NCI-H187 (cell line): ENCODE measurements around the gene TIMM44.
"Not testable (repeated sequence)": the region's sequence is repeated elsewhere in the genome, so short reads cannot be mapped to it uniquely, and the experiment has no call there.

Source experiments
- DNase-seq, 2 experiments: peaks; one replicate each; lab custom pipeline; 2025; lab: John Stamatoyannopoulos, UW

Gene TIMM44

GRCh38 chr19:7947939-7948338, 4.5 kb upstream of the TIMM44 start:
- DNase-seq, result no peak

- DNase-seq, result peak; percentile 60 to 78
Observed at GRCh38 chr19:7944177-7944761, 803 bp upstream of the TIMM44 start.

DNA sequence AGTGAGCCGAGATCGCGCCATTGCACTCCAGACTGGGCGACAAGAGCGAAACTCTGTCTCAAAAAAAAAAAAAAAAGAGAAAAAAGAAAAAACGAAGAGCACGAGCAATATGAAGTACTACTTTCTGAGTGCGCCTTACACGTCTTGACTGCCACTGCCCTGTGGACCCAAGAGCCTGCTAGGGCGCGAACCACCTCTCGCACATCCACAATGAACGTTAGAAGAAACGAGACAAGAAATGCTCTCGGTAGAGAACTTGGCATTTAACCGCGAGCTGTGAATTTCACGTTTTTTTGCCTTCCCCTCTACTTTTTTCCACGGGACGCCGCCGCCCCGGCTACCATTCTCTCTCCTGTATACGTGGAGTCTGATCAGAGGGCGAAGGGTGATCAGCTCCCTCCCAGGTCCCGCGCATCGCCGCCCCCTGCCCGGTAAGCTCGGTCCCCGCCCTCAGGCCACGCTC, 454 bp downstream of the TIMM44 start:
- no peak for DNase-seq

DNA sequence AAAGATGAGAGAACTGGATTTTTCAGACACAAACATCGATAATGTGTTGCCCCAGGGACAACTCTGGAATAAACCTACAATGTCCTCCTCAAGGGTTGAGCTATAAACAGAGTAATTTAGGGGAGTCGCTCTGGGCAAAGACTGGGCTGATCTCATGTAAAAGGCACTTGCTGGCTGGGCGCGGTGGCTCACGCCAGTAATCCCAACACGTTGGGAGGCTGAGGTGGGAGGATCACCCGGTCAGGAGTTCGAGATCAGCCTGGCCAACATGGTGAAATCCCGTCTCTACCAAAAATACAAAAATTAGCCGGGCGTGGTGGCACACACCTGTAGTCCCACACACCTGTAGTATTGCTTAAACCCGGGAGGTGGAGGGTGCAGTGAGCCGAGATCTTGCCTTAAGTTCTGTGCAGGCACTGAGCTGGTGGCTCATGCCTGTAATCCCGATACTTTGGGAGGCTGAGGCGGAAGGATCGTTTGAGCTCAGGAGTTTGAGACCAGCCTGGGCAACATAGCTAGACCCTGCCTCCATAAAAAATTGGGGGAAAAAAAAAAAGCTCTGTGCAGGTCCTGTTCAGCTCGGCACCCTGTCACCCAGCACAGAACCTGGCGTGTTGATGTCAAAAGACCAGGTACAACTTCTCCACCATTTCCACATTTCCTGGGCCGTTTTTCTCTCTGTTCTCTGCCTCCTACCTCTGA, 1.4 kb downstream of the TIMM44 start:
- no peak for DNase-seq

GRCh38 chr19:7940841-7941240, 2.6 kb downstream of the TIMM44 start:
- no peak for DNase-seq

- DNase-seq, result no peak
Observed at GRCh38 chr19:7934766-7935165, 8.7 kb downstream of the TIMM44 start.

DNA sequence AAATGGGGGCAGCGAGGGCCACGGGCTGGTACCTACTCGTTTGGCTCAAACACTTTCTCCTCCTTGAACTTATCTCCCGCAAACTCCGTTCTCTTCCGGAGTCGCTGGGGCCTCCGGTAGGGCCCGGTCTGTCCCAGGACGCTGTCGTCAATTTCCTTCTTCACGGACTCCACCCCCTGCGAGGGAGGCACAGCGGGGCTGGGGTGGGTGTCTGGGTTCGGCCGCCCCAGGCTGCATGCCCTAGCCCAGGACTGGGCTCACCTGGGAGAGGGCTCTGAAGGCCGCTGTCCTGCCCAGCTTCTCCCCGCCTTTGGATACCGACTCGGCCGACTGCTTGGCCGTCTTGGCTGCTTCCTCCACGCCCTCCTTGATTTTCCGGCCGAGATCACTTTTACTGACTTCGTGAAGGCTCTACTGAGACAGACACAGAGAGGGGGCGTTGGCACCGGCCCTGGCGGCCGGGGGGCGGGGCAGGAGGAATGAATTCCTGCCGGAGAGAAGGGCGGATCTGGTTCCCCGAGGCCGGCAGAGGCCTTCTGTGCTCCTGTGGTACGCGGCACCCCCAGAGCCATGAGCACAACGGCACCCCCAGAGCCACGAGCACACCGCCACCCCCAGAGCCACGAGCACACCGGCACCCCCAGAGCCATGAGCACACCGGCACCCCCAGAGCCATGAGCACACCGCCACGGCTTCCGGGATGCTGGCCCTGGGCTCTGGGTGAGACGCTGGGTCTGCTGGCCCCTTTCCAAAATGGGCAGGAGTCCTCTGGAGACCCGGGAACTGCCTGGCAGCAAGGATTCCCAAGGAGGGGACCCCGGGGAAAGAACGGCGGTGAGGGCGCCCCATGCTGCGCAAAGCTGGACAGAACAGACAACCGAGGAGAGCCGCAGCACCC, 9.4 kb downstream of the TIMM44 start:
- no peak for DNase-seq

DNA sequence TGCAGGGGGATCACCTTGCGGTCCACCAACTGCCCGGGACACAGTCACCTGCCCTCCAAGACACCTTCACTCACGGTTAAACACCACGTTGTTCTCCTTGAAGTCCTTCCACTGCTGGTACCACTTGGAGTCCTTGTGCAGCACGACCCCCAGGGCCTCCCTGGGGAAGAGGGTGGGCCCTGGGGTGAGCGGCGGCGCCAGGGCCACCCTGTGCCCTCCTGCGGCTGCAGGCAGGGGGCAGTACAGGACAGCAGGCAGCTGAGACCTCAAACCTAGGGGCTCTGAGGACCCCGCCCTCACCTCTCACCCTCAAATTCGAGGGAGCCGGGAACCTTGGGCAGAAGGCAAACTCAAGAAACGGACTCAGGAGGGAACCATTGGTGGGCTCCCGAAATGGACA, 10.1 kb downstream of the TIMM44 start:
- no peak for DNase-seq

GRCh38 chr19:7932930-7933300, 10.6 kb downstream of the TIMM44 start:
- no peak for DNase-seq

DNA sequence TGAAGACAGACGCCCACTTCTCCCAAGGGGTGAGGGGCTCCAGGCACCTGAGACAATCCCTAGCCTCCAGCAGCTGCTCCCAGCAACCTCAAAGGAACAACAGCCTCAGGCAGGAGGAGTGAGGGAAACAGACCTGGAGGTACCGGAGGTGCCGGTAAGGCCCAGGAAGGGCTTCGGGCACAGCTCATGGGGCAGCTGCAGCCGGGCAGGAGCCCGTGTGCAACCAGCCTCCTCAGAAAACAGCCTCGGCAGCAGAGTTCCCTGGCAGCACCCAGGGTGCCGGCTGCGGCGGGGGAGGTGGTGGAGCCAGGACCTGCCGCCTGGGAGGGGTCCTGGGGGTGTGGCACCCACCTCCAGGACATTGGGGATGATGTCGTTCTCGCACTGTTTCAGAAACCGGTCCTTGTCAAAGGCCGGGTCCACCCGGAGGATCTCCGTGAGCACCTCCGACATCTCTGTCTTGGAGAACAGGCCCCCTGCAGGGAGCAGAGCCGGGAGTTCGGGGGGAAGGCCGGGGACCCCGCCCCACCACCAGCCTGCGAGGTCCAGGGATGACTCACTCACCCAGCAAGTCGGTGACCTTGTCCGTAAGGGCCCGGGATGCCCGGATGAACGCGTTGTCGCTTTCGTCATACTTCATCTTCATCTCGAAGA, 11.1 kb downstream of the TIMM44 start:
- DNase-seq, result no peak

GRCh38 chr19:7931221-7932061, 12.0 kb downstream of the TIMM44 start:
- no peak for DNase-seq

DNA sequence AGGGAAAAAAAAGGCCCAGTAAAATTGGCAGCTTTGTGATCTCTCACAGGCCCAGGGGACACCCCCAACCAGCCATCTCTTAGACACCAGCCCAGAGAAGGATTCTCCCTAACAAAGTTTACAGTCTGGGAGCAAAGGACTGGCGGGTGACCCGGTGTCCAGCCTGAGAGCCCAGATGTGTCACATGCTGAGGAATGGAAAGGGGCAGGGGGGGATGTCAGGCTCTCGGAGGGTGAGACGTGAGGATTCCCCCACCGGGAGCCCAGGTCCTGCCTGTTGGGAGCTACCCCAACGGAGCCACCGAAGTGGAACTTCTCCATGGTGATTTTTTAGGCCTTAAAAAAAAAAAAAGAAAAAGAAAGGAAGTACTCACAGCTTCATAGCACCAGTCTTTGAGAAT, 12.7 kb downstream of the TIMM44 start:
- DNase-seq, result no peak

DNA sequence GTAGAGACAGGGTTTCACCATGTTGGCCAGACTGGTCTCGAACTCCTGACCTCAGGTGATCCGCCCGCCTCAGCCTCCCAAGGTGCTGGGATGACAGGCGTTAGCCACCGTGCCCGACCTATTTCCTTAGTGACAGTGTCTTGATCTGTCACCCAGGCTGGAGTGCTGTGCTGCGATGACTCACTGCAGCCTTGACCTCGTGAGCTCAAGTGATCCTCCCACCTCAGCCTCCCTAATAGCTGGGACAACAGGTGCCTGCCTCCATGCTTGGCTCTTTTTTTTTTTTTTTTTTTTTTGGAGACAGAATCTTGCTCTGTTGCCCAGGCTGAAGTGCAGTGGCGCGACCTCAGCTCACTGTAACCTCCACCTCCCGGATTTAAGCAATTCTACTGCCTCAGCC, 13.4 kb downstream of the TIMM44 start:
- DNase-seq, result not testable (repeated sequence)

GRCh38 chr19:7928741-7929701, 14.4 kb downstream of the TIMM44 start:
- no peak for DNase-seq

DNA sequence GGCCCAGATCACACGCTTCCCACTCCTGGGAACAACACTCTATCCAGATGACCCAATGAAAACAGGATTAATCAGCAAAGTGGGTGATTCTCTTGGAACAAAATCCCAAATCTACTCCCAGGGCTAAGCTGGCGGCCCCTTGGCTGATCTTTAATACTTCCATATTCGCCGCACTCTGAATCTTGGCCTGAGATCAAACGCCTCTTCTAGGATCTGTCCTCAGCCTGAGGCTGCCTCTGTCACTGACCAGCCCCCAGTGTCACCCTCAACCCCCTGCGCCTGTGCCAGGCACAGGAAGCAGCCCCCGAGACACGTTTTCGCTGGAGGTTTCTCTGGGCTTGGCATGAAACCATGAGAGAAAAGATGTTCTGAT, 15.1 kb downstream of the TIMM44 start:
- no peak for DNase-seq

- no peak for DNase-seq
Observed at GRCh38 chr19:7927605-7928333, 15.7 kb downstream of the TIMM44 start.

GRCh38 chr19:7926727-7927604, 16.5 kb downstream of the TIMM44 start:
- DNase-seq, result no peak

DNA sequence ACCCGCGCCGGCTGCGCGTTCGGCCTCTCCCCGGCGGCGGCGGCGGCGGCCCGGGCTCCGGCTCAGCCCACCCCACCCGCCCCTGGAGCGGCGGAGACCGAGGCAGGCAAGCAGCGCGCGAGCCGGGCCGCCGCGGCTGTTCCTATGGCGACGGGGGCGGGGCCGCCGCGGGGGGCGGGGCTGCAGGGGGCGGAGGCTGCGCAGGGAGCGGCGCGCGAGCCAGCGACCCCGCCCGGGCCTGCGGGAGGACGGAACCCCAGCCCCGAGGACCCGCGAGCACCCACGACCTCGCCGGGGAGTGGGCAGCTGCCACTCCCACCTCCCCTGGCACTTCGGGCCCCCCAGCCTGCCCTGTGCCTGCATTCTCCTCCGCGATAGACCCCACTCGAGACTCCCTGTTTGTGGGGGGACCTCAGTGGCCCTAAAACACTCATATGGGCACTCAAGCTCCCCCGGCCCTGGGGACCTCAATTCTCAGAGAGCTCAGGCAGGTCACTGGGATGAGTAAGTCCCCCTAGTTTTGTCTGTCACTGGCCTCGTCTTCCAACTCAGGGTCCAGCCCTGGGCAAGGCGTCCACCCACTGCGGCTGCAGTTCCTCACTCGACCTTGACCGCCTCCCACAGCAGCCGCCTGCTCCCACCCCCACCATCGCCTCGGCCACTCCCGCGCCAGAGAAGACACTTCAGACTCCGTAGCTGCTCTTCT, 17.3 kb downstream of the TIMM44 start, which contains the start of gene CTXN1:
TSS of gene CTXN1 (minus strand) at position 115 of the 706 bp plus-strand sequence. CDS start 597 bp downstream, outside the sequence.
- peak; percentile 2 to 29 for DNase-seq
